Type B pancreatic cell (in vitro differentiated cells): Measurements from ENCODE around the gene KPNB1. TPM values are rescaled to one million over a fixed set of nuclear protein-coding genes. Genes with fewer than 3 reads are reported as not detected.

ENCODE experiments used
- DNase-seq: peaks from one replicate; pipeline ENCODE4 v3.0.0; 2021; ENCODE audit warnings: mixed read lengths; ENCODE audit not compliant: unreplicated experiment; ENCODE audit errors: extremely low spot score
- H3K27ac Mint-ChIP-seq: 2 replicates; pipeline ENCODE4 v1.8.0; 2021; ENCODE audit warnings: mild to moderate bottlenecking, mixed read lengths
- H3K27me3 Mint-ChIP-seq: 2 replicates; pipeline ENCODE4 v1.8.0; 2021; ENCODE audit warnings: mixed read lengths
- H3K36me3 Mint-ChIP-seq: 2 replicates; pipeline ENCODE4 v1.8.0; 2021; ENCODE audit warnings: mixed read lengths
- H3K4me1 Mint-ChIP-seq: one replicate; pipeline ENCODE4 v1.8.0; 2021; ENCODE audit warnings: mixed read lengths; ENCODE audit not compliant: unreplicated experiment
- H3K4me3 Mint-ChIP-seq: 2 replicates; pipeline ENCODE4 v1.8.0; 2021; ENCODE audit warnings: mild to moderate bottlenecking, mixed read lengths
- H3K9me3 Mint-ChIP-seq: 2 replicates; pipeline ENCODE4 v1.8.0; 2021; ENCODE audit warnings: mixed read lengths
- total RNA-seq: library from RNA; stranded (reverse); gene quantifications from 2 replicates; pipeline ENCODE4 v1.2.1, GENCODE V29; 2021; ENCODE audit warnings: low replicate concordance
- TF ChIP-seq, protein P1 (sequence below): fragments of 200-600 bp; sonication (generic); conservative IDR thresholded peaks from 2 replicates; pipeline ENCODE4 v1.5.0; 2021; ENCODE audit warnings: antibody characterized with exemption, mild to moderate bottlenecking

The KPNB1 gene
- total RNA-seq, 1 donor from 2014 or later: 372 TPM

GRCh38 chr17:47726796-47727703 is 77.3 kb downstream of the KPNB1 start:
- H3K4me3 Mint-ChIP-seq: no peak overlapping the region
- no peaks in the 10 kb centered on the region for H3K9me3 Mint-ChIP-seq
- no peaks in the 10 kb centered on the region for H3K36me3 Mint-ChIP-seq
- peaks cover 87% of the 10 kb centered on the region for H3K27me3 Mint-ChIP-seq
- no peak overlapping the region for H3K27ac Mint-ChIP-seq
- H3K4me1 Mint-ChIP-seq: peaks cover 3% of the 10 kb centered on the region
- TF ChIP-seq, protein P1, sequence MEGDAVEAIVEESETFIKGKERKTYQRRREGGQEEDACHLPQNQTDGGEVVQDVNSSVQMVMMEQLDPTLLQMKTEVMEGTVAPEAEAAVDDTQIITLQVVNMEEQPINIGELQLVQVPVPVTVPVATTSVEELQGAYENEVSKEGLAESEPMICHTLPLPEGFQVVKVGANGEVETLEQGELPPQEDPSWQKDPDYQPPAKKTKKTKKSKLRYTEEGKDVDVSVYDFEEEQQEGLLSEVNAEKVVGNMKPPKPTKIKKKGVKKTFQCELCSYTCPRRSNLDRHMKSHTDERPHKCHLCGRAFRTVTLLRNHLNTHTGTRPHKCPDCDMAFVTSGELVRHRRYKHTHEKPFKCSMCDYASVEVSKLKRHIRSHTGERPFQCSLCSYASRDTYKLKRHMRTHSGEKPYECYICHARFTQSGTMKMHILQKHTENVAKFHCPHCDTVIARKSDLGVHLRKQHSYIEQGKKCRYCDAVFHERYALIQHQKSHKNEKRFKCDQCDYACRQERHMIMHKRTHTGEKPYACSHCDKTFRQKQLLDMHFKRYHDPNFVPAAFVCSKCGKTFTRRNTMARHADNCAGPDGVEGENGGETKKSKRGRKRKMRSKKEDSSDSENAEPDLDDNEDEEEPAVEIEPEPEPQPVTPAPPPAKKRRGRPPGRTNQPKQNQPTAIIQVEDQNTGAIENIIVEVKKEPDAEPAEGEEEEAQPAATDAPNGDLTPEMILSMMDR: no peak
- DNase-seq: no peak

DNA sequence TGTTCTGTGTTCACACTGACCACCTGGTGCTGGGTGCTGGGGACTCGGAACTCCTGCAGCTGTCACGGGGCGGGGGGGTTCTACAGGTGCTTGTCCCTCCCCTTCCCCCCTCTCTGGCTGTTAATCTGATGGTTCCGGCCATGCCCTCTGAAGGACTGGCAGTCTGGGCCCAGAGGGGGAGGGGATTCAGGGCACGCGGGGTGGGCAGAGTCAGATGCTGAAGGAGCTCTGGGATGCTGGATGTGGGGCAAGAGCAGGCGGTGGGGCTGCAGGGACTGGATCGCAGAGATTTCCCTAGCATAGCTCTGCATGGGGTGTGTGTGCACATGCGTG is 78.0 kb downstream of the KPNB1 start:
- Mint-ChIP-seq H3K9me3 (no peaks in the 10 kb centered on the region), H3K4me1 (peaks cover 6% of the 10 kb centered on the region), H3K27me3 (peaks cover 87% of the 10 kb centered on the region), H3K36me3 (no peaks in the 10 kb centered on the region), H3K4me3 (no peak overlapping the region), H3K27ac (no peak overlapping the region)
- TF ChIP-seq, protein P1: no peak
- DNase-seq: no peak

GRCh38 chr17:47728214-47728877 is 78.6 kb downstream of the KPNB1 start:
- TF ChIP-seq, protein P1: no peak
- DNase-seq: no peak
- Mint-ChIP-seq H3K9me3 (no peaks in the 10 kb centered on the region), H3K36me3 (no peaks in the 10 kb centered on the region), H3K27ac (no peak overlapping the region), H3K27me3 (peaks cover 84% of the 10 kb centered on the region), H3K4me3 (no peak overlapping the region), H3K4me1 (peaks cover 9% of the 10 kb centered on the region)

GRCh38 chr17:47729476-47729875 is 79.8 kb downstream of the KPNB1 start:
- H3K9me3 Mint-ChIP-seq: no peaks in the 10 kb centered on the region
- no peaks in the 10 kb centered on the region for H3K36me3 Mint-ChIP-seq
- peaks cover 13% of the 10 kb centered on the region for H3K4me1 Mint-ChIP-seq
- H3K4me3 Mint-ChIP-seq: no peak overlapping the region
- TF ChIP-seq, protein P1: no peak
- no peak for DNase-seq
- H3K27me3 Mint-ChIP-seq: peaks cover 85% of the 10 kb centered on the region
- H3K27ac Mint-ChIP-seq: no peak overlapping the region

DNA sequence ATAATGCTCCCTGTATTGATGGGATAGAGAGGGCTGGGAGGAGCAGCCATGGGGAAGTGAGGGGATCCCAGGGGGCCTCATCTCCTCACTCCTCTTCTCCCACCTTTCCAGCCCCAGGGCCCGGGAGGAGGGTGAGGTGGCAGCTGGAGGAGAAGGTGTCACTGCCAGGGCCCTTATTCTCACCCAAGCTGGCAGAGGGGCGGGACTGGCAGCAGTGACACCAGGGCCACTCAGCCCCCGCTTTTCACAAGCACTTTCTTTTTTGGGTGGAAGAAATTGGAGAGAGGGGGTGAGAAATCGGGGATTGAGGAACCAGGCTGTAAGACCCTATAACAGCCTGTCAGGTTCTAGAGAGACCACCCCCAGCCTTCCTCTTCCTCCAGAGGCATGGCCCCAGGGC is 81.0 kb downstream of the KPNB1 start:
- Mint-ChIP-seq H3K27me3 (peaks cover 88% of the 10 kb centered on the region), H3K4me3 (no peak overlapping the region), H3K9me3 (no peaks in the 10 kb centered on the region), H3K36me3 (no peaks in the 10 kb centered on the region), H3K27ac (no peak overlapping the region), H3K4me1 (peaks cover 13% of the 10 kb centered on the region)
- TF ChIP-seq, protein P1: no peak
- no peak for DNase-seq
